GM21381 (cell line): Measurements from ENCODE around the gene FBXO34.

Experiments
- ATAC-seq: cut with Tn5 transposase; IDR thresholded peaks from one replicate; pipeline ENCODE4 v1.9.1; 2021; ENCODE audit warnings: mild to moderate bottlenecking, moderate library complexity; ENCODE audit not compliant: unreplicated experiment

The FBXO34 gene

GRCh38 chr14:55270832-55271571 lies at the start of gene FBXO34:
FBXO34 (plus strand) TSS chr14:55271421; CDS start chr14:55350391, 78,970 bp downstream.
- peak; percentile 80 for ATAC-seq

GRCh38 chr14:55221968-55222367 lies 49.3 kb upstream of the FBXO34 start:
- ATAC-seq = no peak

DNA sequence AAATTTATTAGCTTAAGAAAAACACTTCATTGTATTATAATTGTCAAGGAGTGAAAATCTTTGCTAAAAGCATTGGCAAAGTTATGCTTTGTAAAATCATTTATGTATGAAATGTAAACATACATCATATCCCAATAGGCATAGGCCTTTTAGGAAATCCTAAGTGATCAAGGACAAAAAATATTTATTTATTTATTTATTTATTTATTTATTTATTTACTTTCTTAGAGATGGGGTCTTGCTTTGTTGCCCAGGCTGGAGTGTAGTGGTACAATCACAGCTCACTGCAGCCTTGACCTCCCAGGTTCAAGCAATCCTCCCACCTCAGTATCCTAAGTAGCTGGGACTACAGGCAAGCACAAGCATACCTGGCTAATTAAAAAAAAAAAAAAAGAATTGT lies 47.9 kb upstream of the FBXO34 start:
- ATAC-seq = no peak

DNA sequence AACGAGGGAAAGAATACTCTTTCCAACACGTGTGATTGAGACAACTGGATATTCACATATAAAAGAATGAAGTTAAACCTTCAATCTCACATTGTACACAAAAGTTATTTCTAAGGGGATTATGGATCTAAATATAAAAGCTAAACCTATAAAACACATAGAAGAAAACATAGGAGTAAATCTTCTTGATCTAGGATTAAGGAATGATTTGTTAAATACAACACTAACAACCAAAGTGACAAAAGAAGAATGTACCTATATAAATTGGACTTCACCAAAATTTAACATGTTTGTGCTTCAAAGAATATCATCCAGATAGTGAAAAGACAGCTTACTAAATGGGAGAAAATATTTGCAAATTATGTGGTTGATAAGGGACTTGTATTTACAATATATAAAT lies 43.0 kb upstream of the FBXO34 start:
- ATAC-seq = no peak

DNA sequence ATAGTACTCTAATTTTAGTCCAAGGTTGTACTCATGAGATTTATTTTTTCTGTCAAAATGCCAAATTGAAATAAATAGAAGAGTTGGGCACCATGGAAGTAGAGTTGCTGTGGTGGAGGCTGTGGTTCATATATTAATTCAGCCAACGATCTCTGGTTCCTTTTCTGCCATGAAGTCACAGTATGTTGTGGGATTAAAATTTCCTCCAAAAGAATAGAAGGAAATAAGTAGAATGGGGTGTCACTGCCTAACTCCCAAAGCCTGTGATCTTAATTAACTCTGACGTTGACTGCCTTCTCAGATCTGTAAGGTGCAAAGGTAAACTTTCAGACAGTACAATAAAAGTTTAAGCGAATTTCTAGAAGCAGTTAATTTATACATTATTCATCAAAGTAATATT lies 37.6 kb upstream of the FBXO34 start:
- no peak for ATAC-seq

- ATAC-seq = no peak
Observed at GRCh38 chr14:55238019-55238680, 33.1 kb upstream of the FBXO34 start.

- ATAC-seq = no peak
Observed at GRCh38 chr14:55239320-55239719, 31.9 kb upstream of the FBXO34 start.

- ATAC-seq = no peak
Observed at GRCh38 chr14:55240526-55241178, 30.6 kb upstream of the FBXO34 start.

DNA sequence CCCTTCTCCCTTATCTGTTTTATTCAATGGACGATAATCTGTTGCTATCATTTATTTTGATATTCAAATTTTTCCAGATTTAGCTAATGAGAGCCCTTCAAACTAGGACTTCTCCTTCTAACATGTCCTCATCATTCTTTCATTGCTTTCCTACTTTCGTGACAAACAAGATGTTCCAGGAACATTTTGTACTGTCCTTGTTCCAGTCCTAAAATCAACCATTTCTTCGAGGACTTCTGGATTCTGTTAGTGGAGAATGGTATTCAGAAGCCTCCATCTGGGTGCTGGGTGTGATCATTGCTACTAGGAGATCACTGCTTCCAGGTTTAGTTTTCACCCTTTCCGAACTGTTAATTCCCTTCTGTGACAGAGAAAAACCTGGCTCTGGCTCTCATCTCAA lies 29.5 kb upstream of the FBXO34 start:
- ATAC-seq = no peak

GRCh38 chr14:55243386-55243785 lies 27.8 kb upstream of the FBXO34 start:
- ATAC-seq = no peak

DNA sequence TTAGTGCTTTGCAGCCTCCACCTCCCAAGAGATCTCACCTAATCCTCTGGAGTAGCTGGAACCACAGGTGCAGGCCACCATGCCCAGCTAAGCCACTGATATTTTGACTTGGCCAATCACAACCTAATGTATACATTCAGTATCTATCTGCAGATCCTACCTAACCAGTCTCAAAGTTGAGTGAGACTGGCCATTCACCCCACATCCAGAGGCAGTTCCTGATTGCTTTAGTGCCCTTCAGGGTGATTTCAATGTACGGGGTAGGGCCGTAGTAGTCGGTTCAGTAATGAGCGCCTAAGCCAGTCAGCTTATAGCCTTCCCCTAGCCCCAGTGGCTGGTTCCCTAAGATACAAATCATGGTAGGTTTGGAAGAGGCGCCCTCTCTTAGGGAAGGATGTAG lies 27.4 kb upstream of the FBXO34 start:
- no peak for ATAC-seq

GRCh38 chr14:55245657-55246268 lies 25.5 kb upstream of the FBXO34 start:
- ATAC-seq = no peak

- ATAC-seq = no peak
Observed at GRCh38 chr14:55248411-55248810, 22.8 kb upstream of the FBXO34 start.

- ATAC-seq = no peak
Observed at GRCh38 chr14:55249423-55249822, 21.8 kb upstream of the FBXO34 start.

DNA sequence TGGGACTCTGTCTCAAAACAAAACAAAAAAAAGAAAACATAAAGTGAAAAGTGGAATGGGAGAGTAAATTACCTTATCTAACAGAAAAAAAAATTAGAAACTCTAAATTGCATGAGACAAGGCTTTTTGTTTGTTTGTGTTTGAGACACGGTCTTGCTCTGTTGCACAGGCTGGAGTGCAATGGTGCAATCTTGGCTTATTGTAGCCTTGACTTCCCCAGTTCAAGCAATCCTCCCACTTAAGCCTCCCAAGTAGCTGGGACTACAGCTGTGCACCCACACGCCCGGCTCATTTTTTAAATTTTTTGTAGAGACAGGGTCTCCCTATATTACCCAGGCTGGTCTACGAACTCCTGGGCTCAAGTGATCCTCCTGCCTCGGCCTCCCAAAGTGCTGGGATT lies 17.9 kb upstream of the FBXO34 start:
- no peak for ATAC-seq

GRCh38 chr14:55254581-55254980 lies 16.6 kb upstream of the FBXO34 start:
- no peak for ATAC-seq

GRCh38 chr14:55255979-55256378 lies 15.2 kb upstream of the FBXO34 start:
- ATAC-seq = no peak

DNA sequence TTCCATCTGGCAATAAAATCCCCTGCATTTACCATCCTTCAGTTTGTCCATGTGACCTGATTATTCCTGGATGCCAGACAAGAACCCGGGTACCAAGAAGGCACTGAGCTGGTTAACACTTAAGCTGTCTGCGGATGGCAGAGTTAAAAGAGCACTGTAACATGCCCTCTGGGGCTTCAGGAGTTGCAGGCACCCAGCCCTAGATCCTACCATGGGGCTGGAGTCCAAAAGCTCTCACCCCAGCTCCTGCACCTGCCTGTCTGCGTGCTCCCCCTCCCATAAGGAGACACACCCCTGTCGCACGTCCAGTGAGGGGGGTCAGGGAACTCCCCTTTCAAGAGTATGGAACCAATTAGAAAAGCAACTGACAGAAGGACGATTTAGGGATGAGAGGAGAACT lies 14.6 kb upstream of the FBXO34 start:
- ATAC-seq = no peak

- ATAC-seq = no peak
Observed at GRCh38 chr14:55265197-55265596, 6.0 kb upstream of the FBXO34 start.

DNA sequence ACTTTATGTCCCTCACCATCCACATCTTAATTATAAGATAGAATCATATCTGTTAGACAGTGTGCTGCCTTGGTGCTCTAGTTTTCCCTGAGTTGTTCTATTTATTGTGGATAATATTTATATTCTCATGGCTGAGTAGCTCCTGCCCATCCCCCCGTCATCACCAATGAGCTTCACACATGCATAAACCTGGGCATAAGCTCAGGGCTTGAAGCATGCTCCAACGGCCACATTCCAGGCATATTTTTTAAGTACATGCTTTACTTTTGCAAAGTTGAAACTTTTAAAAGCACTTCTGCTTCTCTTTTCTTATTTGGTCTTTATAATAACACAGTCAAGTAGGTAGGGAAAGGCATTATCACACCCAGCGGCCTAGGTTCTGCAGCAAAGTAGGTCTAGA lies 3.4 kb upstream of the FBXO34 start:
- no peak for ATAC-seq

DNA sequence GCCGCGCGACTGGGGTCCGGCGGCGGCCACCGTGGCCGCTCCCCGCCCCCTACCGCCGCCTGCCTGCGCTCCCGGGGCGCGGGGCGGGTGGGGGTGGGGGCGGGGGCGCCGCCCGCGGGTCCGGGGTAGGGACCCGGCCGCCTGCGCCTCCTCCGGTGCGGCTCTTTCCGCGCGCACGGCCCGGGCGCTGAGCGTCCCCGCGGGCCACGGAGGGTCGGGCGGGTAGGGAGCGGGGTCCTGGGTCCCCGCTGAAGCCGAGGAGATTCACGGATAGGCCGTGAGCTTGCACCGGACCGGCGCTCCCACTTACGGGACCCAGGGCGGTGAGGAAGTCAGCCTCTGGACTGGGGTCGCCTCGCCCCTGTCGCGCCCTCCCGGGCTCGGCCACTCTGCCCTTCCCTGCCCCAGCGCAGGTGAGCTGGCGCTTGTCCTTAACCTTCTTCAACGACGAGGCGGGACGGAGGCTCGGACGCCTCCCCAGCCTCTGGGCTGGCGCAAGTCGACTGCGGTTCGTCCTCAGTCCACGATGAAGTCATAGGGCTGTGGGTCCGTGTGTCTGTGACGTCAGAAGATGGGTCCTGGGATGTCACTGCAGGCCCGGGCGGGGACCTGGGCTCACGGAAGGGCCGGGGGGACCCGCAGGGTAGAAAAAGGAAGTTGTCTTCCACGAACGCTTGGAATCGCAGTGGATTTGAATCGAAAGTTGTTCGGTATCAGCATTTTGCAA lies 514 bp downstream of the FBXO34 start:
- peak; percentile 30 for ATAC-seq
